ENCODE data around the gene TGFBR2.

- TF ChIP-seq PAX8 (IDR thresholded peaks at IDR 0.05) (no peak), TAF1 (IDR thresholded peaks at IDR 0.05; ENCODE audit: borderline replicate concordance, low read depth, low read length) (no peak), DPF2 (IDR thresholded peaks at IDR 0.05) (no peak), CTCF (IDR thresholded peaks at IDR 0.05 in 2 of 3, conservative IDR thresholded peaks at IDR 0.05 in 1 of 3; ENCODE audit: control insufficient read depth in 2 of 3, extremely low read depth in 1 of 3, insufficient read depth in 1 of 3, low read depth in 3 of 3, low read length in 3 of 3) (no peak), RCOR1 (conservative IDR thresholded peaks at IDR 0.05; ENCODE audit: low read depth, low read length) (no peak), NR2F1 (conservative IDR thresholded peaks at IDR 0.05) (no peak)
These were observed 44.1 kb downstream of the TGFBR2 start for GRCh38 chr3:30650348-30650995.
